GM04503 (cell line): Measurements from ENCODE around the gene GRIFIN.
"Not testable (repeated sequence)": the region's sequence is repeated elsewhere in the genome, so short reads cannot be mapped to it uniquely, and the experiment has no call there.

ENCODE experiments used
- DNase-seq: peaks from one replicate; pipeline ENCODE4 v3.0.0-alpha.2; 2012; ENCODE audit warnings: low read depth

The GRIFIN gene

DNA sequence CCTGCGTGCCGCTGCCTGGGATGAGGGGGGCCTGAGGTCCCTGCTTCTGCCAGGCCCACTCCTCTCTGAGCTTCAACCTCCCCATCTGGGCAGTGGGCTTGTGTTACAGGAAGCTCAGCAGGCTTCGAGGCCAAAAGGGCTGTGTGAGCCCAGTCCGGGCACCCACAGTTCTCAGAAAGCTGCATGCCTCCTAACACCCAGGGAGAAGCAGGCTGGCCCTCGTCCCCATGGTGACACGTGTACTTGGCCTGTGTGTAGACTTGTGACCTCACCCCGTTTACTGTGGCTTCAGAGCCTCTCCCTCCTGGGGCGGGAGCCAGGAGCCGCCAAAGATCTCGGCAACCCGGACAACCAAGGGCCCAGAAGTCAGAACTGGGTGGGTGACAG lies 2.2 kb upstream of the GRIFIN start:
- peak; percentile 59 for DNase-seq

GRCh38 chr7:2477447-2478398 lies 1.5 kb upstream of the GRIFIN start:
- no peak for DNase-seq

DNA sequence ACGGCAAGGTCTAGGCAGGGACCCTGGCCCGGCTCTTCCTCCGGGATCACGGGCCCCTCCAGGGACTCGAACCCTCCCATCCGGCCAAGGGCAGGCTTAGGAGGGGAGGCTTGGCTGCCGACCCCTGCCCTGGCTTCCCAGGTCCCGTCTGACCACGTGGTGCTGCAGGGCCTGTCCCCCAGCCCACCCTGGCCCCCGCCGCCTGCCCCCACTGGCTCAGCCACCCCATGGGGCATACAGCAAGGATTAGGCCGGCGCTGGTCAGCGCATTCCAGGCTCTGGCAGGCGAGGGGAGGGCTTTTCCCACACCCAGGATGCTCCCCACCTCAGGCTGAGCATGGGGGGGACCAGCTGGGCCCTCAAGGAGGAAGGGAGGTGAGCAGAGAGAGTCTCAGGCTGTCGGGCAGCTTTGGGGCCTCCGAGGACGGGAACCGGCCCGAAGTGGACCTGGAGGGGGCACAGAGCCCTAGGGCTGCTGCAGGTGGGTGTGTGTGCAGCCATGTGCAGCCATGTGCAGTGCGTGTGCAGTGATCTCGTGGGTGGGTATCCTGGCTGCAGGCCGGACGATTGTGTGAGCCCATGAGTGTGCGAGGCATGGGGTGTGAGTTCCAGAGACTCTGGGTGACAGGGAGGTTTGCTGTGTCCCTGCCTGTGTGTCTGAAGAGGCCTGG lies 713 bp upstream of the GRIFIN start:
- no peak for DNase-seq

DNA sequence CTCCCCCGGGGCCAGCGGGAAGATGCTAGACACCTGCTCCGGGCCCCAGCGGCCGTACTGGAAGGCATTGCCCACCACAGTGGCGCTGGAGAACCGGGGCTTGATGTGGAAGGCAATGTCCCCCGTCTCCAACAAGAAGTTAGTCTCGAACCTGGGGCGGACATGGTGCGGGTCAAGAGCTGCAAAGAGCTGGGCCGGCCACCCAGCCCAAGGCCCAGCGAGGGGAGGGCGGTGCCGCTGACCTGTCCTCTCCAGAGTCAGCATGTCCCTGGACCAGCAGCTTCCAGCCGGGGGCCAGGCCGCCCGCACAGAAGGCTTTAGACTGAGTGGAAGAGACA lies 551 bp downstream of the GRIFIN start:
- no peak for DNase-seq

GRCh38 chr7:2474813-2475677 lies 1.2 kb downstream of the GRIFIN start:
- DNase-seq = no peak

DNA sequence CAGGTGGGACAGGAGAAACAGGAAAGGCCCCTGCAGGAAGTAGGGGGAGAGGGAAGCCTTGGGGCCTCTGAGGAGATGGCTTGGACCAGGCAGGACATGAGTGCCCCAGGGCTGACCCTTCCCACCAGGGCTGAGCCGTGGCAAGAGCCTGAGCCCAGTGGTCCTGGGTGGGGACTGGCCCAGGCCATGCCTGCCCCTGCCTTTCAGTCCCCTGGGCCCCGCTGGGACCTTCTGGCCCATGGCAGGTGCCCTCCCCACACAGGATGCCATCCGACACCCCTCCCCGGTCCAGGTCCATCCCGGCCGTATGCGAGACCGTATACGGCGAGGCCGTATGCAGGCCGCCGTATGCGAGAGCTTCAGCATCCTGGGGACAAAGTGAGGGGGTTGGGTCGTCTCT lies 2.0 kb downstream of the GRIFIN start:
- no peak for DNase-seq

- DNase-seq = no peak
These were observed 2.6 kb downstream of the GRIFIN start for GRCh38 chr7:2473496-2474180.

GRCh38 chr7:2472739-2473138 lies 3.5 kb downstream of the GRIFIN start:
- DNase-seq = no peak

DNA sequence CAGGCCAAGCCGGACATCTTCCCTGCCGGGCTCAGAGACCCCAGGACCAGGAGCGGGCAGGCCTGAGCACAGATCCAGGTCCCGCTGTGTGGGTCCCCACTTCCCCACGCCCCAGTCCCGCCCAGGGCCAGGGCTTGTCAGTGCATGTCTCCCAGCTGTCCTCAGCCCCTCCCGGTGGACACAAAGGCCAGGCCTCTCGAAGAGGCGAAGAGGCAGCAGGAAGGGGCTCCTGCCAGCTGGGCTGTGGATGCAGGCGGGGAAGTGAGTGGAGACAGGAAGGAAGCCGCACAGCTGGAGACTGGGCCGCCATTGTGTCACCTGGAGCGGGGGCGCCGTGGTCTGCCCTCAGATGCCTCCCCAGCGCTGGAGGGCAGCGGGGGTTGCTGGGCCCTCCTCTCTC lies 4.8 kb downstream of the GRIFIN start:
- no peak for DNase-seq

GRCh38 chr7:2471022-2471329 lies 5.2 kb downstream of the GRIFIN start:
- DNase-seq = no peak

DNA sequence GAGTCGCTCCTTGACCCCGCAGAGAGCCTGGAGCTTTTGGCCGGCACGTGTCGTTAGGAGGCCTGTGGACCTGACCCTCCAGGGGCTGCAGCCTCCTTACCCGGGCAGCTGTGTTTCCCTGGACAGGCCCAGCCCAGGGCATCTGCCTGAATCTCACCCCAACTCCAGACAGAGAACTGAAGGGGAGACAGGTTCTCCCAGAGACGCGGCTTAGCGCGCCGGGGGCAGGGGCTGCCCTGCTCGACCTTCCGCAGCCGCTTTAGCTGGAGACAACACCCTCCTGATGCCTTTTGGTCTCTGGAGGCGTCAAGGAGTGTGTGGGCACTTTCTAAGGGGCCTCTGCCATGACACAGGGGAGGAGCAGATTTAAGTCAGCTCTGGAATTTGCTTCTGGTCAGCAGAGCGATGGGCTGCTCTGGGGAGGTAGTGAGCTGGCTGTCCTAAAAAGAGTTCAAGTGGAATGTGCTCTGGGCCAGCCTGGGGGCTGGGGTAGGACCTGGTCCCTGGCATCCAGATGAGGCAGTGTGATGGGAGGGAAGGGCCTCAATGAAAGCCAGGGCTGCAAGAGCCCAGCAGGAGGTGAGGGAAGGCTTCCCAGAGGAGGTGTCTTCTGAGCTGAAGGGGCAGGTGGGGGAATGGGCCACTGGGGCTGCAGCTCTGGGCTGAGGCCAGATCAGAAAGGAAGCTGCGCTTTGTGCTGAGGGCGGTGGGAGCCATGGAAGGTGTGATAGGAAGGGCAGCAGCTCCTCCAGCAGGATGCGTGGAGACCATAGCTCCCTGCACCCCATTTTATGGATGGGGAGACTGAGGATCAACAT lies 5.8 kb downstream of the GRIFIN start:
- no peak for DNase-seq

DNA sequence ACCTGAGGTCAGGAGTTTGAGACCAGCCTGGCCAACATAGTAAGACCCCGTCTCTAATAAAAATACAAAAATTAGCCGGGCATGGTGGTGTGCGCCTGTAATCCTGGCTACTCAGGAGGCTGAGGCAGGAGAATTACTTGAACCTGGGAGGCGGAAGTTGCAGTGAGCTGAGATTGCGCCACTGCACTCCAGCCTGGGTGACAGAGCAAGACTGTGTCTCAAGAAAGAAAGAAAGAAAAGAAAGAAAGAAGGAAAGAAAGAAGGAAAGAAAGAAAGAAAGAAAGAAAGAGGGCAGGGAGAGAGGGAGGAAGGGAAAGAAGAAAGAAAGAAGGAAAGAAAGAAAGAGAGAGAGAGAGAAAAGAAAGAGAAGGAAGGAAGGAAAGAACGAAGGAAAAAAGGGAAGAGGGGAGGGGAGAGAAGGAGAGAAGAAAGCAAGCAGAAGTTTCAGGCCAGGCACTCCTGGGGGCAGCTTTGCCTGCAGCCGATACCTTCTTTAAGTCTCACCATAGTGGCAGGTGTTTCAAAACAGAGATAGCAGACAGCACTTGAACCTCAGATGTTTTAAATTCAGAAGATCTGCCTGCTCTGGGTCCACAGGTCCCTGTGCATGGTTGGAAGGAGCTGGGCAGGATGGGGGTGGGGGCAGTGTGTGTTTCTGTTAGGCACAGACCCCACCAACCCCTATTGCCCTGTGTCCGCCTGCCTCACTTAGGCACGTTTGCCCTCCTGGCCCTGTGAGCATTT lies 6.6 kb downstream of the GRIFIN start:
- DNase-seq = not testable (repeated sequence)

DNA sequence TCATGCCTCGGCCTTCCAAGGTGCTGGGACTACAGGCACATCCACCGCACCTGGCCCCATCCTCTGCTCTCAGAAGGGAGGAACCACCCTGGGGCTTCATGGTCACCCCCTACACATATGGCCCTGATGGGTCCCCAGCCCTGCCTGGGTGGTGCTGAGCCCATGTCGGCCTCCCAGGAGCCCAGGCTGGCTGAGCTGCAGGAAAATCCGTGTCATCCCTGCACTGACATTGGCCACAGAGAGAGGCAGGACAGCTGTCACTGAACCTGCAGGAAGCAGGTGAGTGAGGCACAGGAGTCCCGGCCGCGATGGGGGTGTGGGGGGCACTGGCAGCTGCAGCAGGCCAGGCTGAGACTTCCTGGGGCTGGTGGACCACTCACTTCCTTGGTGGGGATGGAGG lies 8.0 kb downstream of the GRIFIN start:
- no peak for DNase-seq

DNA sequence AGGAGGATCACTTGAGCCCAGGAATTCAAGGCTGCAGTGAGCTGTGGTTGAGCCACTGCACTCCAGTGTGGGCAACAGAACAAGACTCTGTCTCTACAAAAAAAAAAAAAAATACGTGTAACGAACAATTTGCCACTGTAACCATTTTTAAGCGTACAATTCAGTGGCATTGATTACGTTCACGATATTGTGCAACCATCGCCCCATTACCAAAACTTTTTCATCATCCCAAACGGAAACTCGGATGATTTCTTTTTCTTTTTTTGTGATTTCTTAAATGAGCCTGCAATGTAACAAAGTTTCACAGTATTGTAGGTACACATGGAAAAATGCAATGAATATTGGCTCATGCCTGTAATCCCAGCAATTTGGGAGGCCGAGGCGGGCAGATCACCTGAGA lies 9.5 kb downstream of the GRIFIN start:
- no peak for DNase-seq

DNA sequence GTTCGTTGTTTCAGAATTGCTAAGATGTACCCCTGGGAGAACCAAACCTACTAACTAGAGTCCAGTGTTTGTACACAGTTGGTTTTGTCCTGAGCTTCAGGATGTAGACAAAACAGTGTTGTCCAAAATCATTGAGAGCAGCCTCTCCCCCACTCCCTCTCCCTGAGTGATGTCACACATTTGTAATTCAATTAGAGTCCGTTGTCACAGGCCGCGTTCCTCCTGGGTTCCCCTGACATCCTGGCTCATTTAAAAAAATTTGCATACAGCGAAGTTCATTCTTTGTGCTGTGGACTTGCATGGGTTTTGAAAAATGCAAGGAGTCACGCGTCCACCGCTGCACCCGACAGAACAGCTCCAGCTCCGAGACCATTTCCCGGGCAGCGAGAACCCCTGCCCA lies 10.3 kb downstream of the GRIFIN start:
- DNase-seq = no peak

- DNase-seq = no peak
These were observed 13.5 kb downstream of the GRIFIN start for GRCh38 chr7:2462731-2463130.

GRCh38 chr7:2461268-2462026 lies 14.8 kb downstream of the GRIFIN start:
- DNase-seq = no peak

GRCh38 chr7:2460641-2461040 lies 15.6 kb downstream of the GRIFIN start:
- DNase-seq = no peak

DNA sequence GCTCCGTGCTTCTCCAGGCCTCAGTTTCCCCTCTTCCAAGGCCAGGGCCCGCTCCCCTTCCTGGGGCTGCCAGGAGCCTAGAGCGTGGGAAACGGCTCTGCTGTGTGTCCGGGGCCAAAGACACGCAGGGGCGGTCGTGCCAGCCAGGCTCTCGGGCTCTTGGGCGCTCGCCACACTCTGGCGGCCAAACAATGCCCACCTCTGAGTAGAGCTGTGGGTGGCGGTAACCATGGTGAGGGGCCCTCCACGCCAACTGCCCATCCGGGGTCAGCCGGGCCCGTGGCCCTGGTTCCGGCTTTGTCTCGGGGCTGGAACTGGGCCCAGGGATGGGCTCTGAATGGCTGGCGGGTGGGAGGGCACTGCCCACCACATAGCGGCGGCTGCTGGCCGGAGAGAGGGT lies 16.0 kb downstream of the GRIFIN start:
- DNase-seq = no peak

DNA sequence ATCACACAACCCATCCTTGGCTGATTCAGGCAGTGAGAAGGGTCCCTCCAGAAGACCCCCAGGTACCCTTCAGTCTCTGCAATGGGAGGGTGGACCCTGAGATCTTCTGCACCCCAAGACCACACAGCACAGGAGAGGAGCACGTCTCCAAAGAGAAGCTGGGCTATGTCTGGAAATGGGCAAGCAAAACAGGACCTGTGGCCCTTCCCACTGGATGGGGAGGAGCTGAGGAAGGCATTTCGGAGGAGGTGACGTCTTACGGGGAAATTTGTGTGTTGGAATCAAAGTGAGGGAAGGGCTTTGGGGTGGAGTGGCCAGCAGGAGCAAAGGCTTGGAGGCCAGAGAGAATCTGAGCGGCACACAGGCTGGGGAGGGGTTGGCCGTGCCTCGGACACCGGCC lies 16.5 kb downstream of the GRIFIN start:
- DNase-seq = no peak
